ENCODE data around the gene ATXN10.

Gene ATXN10

DNA sequence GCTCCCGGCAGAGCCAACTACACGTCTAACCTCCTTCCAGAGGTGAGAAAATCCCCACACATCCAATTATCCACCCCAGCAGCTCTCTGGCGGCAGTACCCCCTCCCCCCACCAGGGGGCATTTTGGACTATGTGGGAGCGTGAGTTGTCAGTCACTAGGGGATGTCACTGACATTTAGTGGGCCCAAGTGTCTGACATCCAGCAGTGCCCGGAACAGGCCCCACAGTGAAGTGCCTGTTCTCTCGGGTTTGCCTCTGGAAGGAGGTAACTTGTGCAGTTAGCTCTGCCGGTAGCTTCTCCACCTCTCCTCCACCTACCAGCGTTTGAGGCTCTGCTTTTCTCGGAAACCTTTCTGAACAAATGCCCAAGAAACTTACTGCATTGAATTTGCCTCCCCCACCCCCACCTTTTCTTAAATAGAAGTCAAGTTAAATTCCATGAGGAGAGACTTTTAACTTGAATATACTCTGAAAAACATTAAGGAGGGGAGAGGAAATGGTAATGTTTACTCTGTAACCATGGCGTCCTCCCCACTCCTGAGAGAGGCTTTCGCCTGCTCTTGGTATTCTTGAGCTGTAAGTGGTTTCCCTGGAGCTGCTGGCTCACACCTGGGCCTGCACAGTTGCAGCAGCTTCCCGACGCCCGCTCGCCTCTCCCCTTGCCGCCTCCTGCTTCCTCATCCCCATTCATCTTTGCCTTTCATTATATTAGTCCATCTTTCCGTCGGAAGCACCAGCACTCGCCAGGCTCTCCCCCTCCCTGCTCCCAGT, 192.5 kb downstream of the ATXN10 start:
- no peak overlapping the region for H3K4me3 ChIP-seq (ENCODE audit: low read length)
- DNase-seq (ENCODE audit: low read depth), result peak; percentile 61
- TF ChIP-seq, protein P1, sequence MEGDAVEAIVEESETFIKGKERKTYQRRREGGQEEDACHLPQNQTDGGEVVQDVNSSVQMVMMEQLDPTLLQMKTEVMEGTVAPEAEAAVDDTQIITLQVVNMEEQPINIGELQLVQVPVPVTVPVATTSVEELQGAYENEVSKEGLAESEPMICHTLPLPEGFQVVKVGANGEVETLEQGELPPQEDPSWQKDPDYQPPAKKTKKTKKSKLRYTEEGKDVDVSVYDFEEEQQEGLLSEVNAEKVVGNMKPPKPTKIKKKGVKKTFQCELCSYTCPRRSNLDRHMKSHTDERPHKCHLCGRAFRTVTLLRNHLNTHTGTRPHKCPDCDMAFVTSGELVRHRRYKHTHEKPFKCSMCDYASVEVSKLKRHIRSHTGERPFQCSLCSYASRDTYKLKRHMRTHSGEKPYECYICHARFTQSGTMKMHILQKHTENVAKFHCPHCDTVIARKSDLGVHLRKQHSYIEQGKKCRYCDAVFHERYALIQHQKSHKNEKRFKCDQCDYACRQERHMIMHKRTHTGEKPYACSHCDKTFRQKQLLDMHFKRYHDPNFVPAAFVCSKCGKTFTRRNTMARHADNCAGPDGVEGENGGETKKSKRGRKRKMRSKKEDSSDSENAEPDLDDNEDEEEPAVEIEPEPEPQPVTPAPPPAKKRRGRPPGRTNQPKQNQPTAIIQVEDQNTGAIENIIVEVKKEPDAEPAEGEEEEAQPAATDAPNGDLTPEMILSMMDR (conservative IDR thresholded peaks at IDR 0.05; ENCODE audit: low read length), result peak; percentile 89

DNA sequence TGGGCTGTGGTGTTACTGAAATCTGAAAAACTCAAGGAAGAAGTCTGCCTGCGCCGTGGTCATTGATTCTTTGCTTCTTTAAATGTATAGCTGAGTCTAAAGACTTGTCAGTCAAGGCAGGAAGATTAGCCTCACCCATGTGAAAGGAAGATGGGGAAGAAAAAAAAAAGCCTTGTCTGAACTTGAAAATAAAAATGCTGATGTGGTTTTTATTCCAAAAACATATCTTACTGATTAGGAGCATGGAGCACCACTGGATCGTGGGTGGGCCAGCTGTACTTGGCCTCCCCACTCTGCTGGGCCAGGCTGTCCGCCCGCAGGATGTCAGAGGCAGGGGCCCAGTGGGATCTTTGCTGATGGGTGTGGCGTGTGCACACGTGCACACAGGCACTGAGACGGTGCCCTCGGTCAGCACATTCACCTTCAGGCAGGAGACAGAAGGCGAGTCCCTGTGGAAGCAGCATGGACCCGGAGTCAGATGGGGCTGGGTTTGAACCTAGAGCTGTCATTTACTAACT, 193.4 kb downstream of the ATXN10 start:
- TF ChIP-seq, protein P1 (conservative IDR thresholded peaks at IDR 0.05; ENCODE audit: low read length), result no peak
- no peak overlapping the region for H3K4me3 ChIP-seq (ENCODE audit: low read length)
- DNase-seq (ENCODE audit: low read depth), result no peak

DNA sequence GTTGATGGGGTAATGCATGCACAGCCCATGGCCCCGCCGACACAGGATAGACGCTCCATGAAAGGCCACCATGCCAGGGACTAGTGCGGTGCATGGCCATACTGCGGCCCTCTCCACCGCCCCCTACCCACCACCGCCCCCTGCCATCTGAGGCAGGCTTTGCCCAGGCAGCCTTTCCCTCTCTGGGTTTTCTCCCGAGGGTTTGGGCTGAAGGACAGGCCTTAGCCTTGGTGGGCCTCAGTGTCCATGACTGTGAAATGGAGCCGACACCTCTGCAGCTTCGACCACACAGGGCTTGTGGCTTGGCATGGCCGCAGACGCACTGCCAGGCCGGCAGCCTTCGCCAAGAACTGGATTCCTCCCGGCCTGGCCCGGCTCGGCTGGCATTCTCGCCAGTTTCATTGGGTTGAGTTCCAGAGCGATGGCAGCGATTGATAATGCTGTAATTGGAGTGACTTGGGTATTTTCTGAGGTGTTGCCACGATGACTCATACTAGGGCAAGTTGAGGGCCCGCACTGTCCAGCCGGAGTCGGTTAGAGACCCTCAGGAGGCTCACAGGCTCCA, 194.0 kb downstream of the ATXN10 start:
- TF ChIP-seq, protein P1 (conservative IDR thresholded peaks at IDR 0.05; ENCODE audit: low read length), result no peak
- no peak for DNase-seq (ENCODE audit: low read depth)

DNA sequence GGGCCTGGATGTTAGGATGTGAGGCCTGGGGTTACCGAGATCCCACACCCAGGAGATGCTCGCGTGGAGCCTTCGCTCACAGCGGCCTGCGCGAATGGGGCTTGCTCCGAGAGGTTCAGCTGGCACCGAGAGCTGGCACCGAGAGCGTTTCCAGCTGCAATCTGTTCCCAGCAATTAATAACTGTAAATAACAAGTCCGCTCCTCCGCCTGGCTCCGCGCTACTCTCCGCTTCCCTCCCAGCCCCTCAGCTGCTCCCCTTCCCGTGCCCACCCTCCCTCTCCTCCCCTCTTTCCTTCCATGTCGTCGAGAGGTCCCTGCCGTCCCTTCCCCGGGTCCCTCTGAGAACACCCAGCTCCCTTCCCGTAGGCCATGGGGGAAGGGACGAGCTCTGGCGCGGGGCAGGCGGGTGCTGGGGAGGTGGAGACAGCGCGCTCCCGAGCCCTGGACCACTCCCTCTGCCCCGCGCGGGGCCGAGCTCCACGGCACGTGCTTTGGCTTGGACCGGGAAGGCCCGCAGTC, 194.6 kb downstream of the ATXN10 start:
- no peak overlapping the region for H3K4me3 ChIP-seq (ENCODE audit: low read length)
- no peak for DNase-seq (ENCODE audit: low read depth)
- TF ChIP-seq, protein P1 (conservative IDR thresholded peaks at IDR 0.05; ENCODE audit: low read length), result no peak

More for the DNA sequence above, 194.0 kb downstream of the ATXN10 start:
- H3K4me3 ChIP-seq (ENCODE audit: low read length), result no peak overlapping the region

DNA sequence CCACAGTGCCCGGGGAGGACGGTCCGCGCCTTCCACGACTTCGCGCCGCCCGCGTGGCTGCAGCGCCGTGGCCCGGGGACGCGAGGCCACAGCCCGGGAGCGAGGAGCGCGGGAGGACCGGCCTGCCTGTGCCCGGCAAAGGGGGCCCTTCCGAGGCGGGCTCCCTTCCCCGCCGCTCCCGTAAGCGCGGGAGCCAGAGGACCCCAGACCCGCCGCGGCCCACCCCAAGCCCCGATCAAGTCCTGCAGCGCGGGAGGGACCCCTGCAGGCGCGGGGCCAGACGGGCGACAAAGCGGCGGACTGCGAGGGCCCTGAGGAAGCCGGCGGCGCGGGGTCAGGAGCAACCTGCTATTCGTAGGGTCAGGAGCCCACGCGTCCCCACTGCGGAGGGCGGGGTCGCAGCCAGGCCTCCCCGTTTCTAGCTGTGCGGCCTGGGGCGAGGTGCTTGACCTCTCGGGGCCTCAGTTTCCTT, 195.0 kb downstream of the ATXN10 start:
- TF ChIP-seq, protein P1 (conservative IDR thresholded peaks at IDR 0.05; ENCODE audit: low read length), result no peak
- DNase-seq (ENCODE audit: low read depth), result no peak
- H3K4me3 ChIP-seq (ENCODE audit: low read length), result no peak overlapping the region

DNA sequence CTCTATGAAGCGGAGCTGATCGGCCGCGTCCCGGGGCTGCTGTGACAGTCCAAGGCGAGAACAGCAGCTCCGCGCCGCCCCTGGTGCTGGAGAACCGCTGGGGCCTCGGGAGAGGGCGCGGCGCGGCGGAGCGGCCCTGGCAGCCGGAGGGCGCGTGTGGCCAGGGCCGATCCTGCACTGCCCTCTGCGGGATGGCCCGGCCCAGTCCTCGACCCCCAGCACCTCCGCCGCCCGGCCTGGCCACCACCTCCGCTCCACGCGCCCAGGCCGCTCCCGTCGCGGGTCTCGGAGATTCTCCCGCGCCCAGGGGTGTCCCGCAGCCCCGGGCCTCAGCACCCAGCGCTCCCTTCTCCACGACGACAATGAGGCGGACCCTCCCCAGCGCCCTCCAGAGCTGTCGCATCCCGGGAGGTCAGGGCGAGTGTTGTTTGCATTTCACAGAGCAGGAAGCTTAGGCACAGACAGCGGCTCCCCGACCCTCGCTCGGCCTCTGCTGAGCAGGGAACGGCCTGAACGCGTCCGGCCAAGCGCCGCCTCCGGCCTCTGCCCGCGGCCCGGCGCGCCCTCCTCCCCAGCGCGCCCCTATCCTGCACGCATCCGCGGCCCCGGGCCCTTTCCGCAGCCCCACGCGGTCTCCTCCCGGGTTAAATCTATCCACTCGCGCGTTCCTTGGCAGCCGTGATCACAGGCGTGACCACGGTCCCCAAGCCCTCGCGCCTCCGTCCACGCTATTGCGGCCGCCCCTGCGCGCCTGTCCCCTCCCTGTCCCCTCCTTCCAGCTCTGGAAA, 195.7 kb downstream of the ATXN10 start:
- peak overlapping the region; percentile 42; the same call in 1 of the 2 replicates for H3K4me3 ChIP-seq (ENCODE audit: low read length)
- TF ChIP-seq, protein P1 (conservative IDR thresholded peaks at IDR 0.05; ENCODE audit: low read length), result 0 out of 2 replicates have a peak, but pooled peaks have one; percentile 2
- DNase-seq (ENCODE audit: low read depth), result peak; percentile 35

Data from AG10803 (cell line).